ENCODE measurements around the gene LTBR.

The LTBR gene

DNA sequence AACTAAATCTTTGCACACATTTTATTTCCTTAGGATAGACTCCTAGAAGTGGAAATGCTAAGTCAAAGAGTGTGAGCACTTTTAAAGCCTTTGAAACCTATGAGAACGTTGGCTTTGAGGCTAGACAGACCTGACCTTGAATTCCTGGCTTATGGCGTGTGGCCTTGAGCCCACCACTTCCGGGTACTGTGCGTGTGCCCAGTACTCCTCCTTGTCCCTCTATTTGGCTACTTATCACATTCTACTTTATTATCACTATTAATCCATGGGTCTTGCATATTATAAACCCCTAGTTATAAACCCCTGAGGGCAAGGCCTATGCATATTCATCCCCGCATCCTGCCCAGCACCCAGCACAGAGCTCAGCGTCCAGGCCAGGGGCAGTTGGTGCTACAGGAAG is 34.8 kb downstream of the LTBR start:
- H3K36me3 ChIP-seq (replicated peaks in 1 of 2; ENCODE audit: control insufficient read depth in 2 of 2, insufficient read depth in 2 of 2, low read length in 2 of 2), result no peaks in the 10 kb centered on the region
- H3K18ac ChIP-seq (ENCODE audit: low read length), result no peak overlapping the region
- no CpG with 5 or more reads among the region's 6 CpGs for WGBS, 2 donors (ENCODE audit: extremely low coverage in 2 of 2, insufficient read length in 2 of 2, insufficient replicate concordance in 1 of 2)
- no peak overlapping the region for H4K91ac ChIP-seq (ENCODE audit: low read depth, low read length, poor library complexity)
- H3K4me3 ChIP-seq (ENCODE audit: low read length in 2 of 2), result no peak overlapping the region
- H2AK5ac ChIP-seq (ENCODE audit: low read depth, low read length), result no peak overlapping the region
- no peak overlapping the region for H2AFZ ChIP-seq (ENCODE audit: low read length)
- H3K9ac ChIP-seq (ENCODE audit: low read depth, low read length, poor library complexity), result no peak overlapping the region
- H3K27me3 ChIP-seq (ENCODE audit: control insufficient read depth in 3 of 3, insufficient read depth in 3 of 3, low read depth in 1 of 3, low read length in 3 of 3), result peaks cover 0 to 11% (median 0%) of the 10 kb centered on the region in 3 experiments
- peaks cover 0 to 1% of the 10 kb centered on the region in 2 donors for H3K4me1 ChIP-seq (ENCODE audit: control insufficient read depth in 2 of 2, insufficient read depth in 1 of 2, low read depth in 1 of 2, low read length in 2 of 2)
- H2BK12ac ChIP-seq (ENCODE audit: low read length), result no peak overlapping the region
- DNase-seq (ENCODE audit: low spot score), result no peak
- H3K23ac ChIP-seq (ENCODE audit: low read depth, low read length, poor library complexity), result no peak overlapping the region
- H3K27ac ChIP-seq (replicated peaks; ENCODE audit: low read length), result no peak overlapping the region
- no peak overlapping the region for H3K4me2 ChIP-seq (ENCODE audit: insufficient read depth, low read length, poor library complexity, severe bottlenecking)
- H3K9me3 ChIP-seq (replicated peaks in 1 of 2; ENCODE audit: control insufficient read depth in 2 of 2, insufficient read depth in 1 of 2, low read depth in 1 of 2, low read length in 2 of 2), result peaks cover 0 to 7% of the 10 kb centered on the region in 2 donors
- no peak overlapping the region for H2BK15ac ChIP-seq (ENCODE audit: low read length)
- H4K8ac ChIP-seq (ENCODE audit: low read depth, low read length), result no peak overlapping the region
- no peaks in the 10 kb centered on the region for H3K79me1 ChIP-seq (ENCODE audit: low read depth, low read length)
- H2BK5ac ChIP-seq (ENCODE audit: low read length), result no peak overlapping the region
- H2BK120ac ChIP-seq (ENCODE audit: low read depth, low read length), result no peak overlapping the region
- no peak overlapping the region for H3K4ac ChIP-seq (ENCODE audit: low read length)
- no peak overlapping the region for H3K14ac ChIP-seq (ENCODE audit: low read length)

GRCh38 chr12:6420364-6420763 is 36.4 kb downstream of the LTBR start:
- Histone ChIP-seq H2BK120ac (ENCODE audit: low read depth, low read length) (no peak overlapping the region), H3K79me1 (ENCODE audit: low read depth, low read length) (no peaks in the 10 kb centered on the region), H3K4ac (ENCODE audit: low read length) (no peak overlapping the region), H3K23ac (ENCODE audit: low read depth, low read length, poor library complexity) (no peak overlapping the region), H3K9ac (ENCODE audit: low read depth, low read length, poor library complexity) (no peak overlapping the region), H4K8ac (ENCODE audit: low read depth, low read length) (no peak overlapping the region), H3K9me3 (replicated peaks in 1 of 2; ENCODE audit: control insufficient read depth in 2 of 2, insufficient read depth in 1 of 2, low read depth in 1 of 2, low read length in 2 of 2) (peaks cover 0 to 7% of the 10 kb centered on the region in 2 donors), H3K27me3 (ENCODE audit: control insufficient read depth in 3 of 3, insufficient read depth in 3 of 3, low read depth in 1 of 3, low read length in 3 of 3) (peaks cover 0 to 11% (median 0%) of the 10 kb centered on the region in 3 experiments), H3K27ac (replicated peaks; ENCODE audit: low read length) (no peak overlapping the region), H3K18ac (ENCODE audit: low read length) (no peak overlapping the region), H2BK5ac (ENCODE audit: low read length) (no peak overlapping the region), H2AFZ (ENCODE audit: low read length) (no peak overlapping the region), H3K4me3 (ENCODE audit: low read length in 2 of 2) (no peak overlapping the region), H3K14ac (ENCODE audit: low read length) (no peak overlapping the region), H4K91ac (ENCODE audit: low read depth, low read length, poor library complexity) (no peak overlapping the region), H3K36me3 (replicated peaks in 1 of 2; ENCODE audit: control insufficient read depth in 2 of 2, insufficient read depth in 2 of 2, low read length in 2 of 2) (no peaks in the 10 kb centered on the region), H2BK15ac (ENCODE audit: low read length) (no peak overlapping the region), H3K4me2 (ENCODE audit: insufficient read depth, low read length, poor library complexity, severe bottlenecking) (no peak overlapping the region), H3K4me1 (ENCODE audit: control insufficient read depth in 2 of 2, insufficient read depth in 1 of 2, low read depth in 1 of 2, low read length in 2 of 2) (peaks cover 0 to 1% of the 10 kb centered on the region in 2 donors), H2AK5ac (ENCODE audit: low read depth, low read length) (no peak overlapping the region), H2BK12ac (ENCODE audit: low read length) (no peak overlapping the region)
- DNase-seq (ENCODE audit: low spot score), result no peak
- WGBS, 2 donors (ENCODE audit: extremely low coverage in 2 of 2, insufficient read length in 2 of 2, insufficient replicate concordance in 1 of 2), result no CpG with 5 or more reads among the region's 4 CpGs

GRCh38 chr12:6423267-6424007 is 39.5 kb downstream of the LTBR start:
- Histone ChIP-seq H3K9me3 (replicated peaks in 1 of 2; ENCODE audit: control insufficient read depth in 2 of 2, insufficient read depth in 1 of 2, low read depth in 1 of 2, low read length in 2 of 2) (no peaks in the 10 kb centered on the region), H3K27me3 (ENCODE audit: control insufficient read depth in 3 of 3, insufficient read depth in 3 of 3, low read depth in 1 of 3, low read length in 3 of 3) (no peaks in the 10 kb centered on the region), H3K18ac (ENCODE audit: low read length) (peak overlapping the region; percentile 20), H3K14ac (ENCODE audit: low read length) (no peak overlapping the region), H3K36me3 (replicated peaks in 1 of 2; ENCODE audit: control insufficient read depth in 2 of 2, insufficient read depth in 2 of 2, low read length in 2 of 2) (no peaks in the 10 kb centered on the region), H4K8ac (ENCODE audit: low read depth, low read length) (no peak overlapping the region), H3K4me3 (ENCODE audit: low read length in 2 of 2) (no peak overlapping the region), H3K9ac (ENCODE audit: low read depth, low read length, poor library complexity) (no peak overlapping the region), H3K23ac (ENCODE audit: low read depth, low read length, poor library complexity) (no peak overlapping the region), H2BK15ac (ENCODE audit: low read length) (no peak overlapping the region), H3K4me2 (ENCODE audit: insufficient read depth, low read length, poor library complexity, severe bottlenecking) (no peak overlapping the region), H3K27ac (replicated peaks; ENCODE audit: low read length) (no peak overlapping the region), H3K4me1 (ENCODE audit: control insufficient read depth in 2 of 2, insufficient read depth in 1 of 2, low read depth in 1 of 2, low read length in 2 of 2) (peaks cover 1 to 4% of the 10 kb centered on the region in 2 donors), H3K4ac (ENCODE audit: low read length) (no peak overlapping the region), H2AK5ac (ENCODE audit: low read depth, low read length) (no peak overlapping the region), H2BK5ac (ENCODE audit: low read length) (no peak overlapping the region), H2BK12ac (ENCODE audit: low read length) (no peak overlapping the region), H2AFZ (ENCODE audit: low read length) (peak overlapping the region; percentile 72), H4K91ac (ENCODE audit: low read depth, low read length, poor library complexity) (no peak overlapping the region), H2BK120ac (ENCODE audit: low read depth, low read length) (no peak overlapping the region), H3K79me1 (ENCODE audit: low read depth, low read length) (no peaks in the 10 kb centered on the region)
- WGBS, 2 donors (ENCODE audit: extremely low coverage in 2 of 2, insufficient read length in 2 of 2, insufficient replicate concordance in 1 of 2), result no CpG with 5 or more reads among the region's 9 CpGs
- DNase-seq (ENCODE audit: low spot score), result peak; percentile 79

DNA sequence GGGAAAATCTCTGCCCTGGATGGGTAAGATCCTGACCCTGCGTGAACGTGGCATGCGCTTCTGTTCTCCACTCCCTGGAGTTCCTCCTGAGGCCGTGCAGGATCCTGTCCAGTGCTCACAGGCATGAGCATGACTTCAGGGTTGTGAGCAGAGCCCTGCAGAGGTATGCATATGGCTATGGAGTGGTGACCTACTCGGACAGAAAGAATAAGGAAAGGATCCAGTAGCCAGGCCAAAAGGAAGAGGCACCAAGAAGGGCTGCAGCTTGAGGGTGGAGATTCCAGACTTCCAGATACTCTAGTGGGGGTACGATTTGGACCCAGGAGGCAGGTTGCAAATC is 40.0 kb downstream of the LTBR start:
- H3K79me1 ChIP-seq (ENCODE audit: low read depth, low read length), result no peaks in the 10 kb centered on the region
- no peak overlapping the region for H2AK5ac ChIP-seq (ENCODE audit: low read depth, low read length)
- peaks cover 1 to 4% of the 10 kb centered on the region in 2 donors for H3K4me1 ChIP-seq (ENCODE audit: control insufficient read depth in 2 of 2, insufficient read depth in 1 of 2, low read depth in 1 of 2, low read length in 2 of 2)
- no peak overlapping the region for H4K8ac ChIP-seq (ENCODE audit: low read depth, low read length)
- H3K9me3 ChIP-seq (replicated peaks in 1 of 2; ENCODE audit: control insufficient read depth in 2 of 2, insufficient read depth in 1 of 2, low read depth in 1 of 2, low read length in 2 of 2), result no peaks in the 10 kb centered on the region
- H2AFZ ChIP-seq (ENCODE audit: low read length), result peak overlapping the region; percentile 72
- H3K9ac ChIP-seq (ENCODE audit: low read depth, low read length, poor library complexity), result no peak overlapping the region
- H3K36me3 ChIP-seq (replicated peaks in 1 of 2; ENCODE audit: control insufficient read depth in 2 of 2, insufficient read depth in 2 of 2, low read length in 2 of 2), result no peaks in the 10 kb centered on the region
- H3K4me3 ChIP-seq (ENCODE audit: low read length in 2 of 2), result no peak overlapping the region
- no peak overlapping the region for H2BK5ac ChIP-seq (ENCODE audit: low read length)
- no peak overlapping the region for H3K23ac ChIP-seq (ENCODE audit: low read depth, low read length, poor library complexity)
- no CpG with 5 or more reads among the region's 6 CpGs for whole genome bisulfite sequencing, 2 donors (ENCODE audit: extremely low coverage in 2 of 2, insufficient read length in 2 of 2, insufficient replicate concordance in 1 of 2)
- H4K91ac ChIP-seq (ENCODE audit: low read depth, low read length, poor library complexity), result no peak overlapping the region
- H2BK15ac ChIP-seq (ENCODE audit: low read length), result no peak overlapping the region
- H2BK12ac ChIP-seq (ENCODE audit: low read length), result no peak overlapping the region
- H3K4me2 ChIP-seq (ENCODE audit: insufficient read depth, low read length, poor library complexity, severe bottlenecking), result no peak overlapping the region
- H3K18ac ChIP-seq (ENCODE audit: low read length), result peak overlapping the region; percentile 20
- no peak overlapping the region for H3K4ac ChIP-seq (ENCODE audit: low read length)
- H3K14ac ChIP-seq (ENCODE audit: low read length), result no peak overlapping the region
- H2BK120ac ChIP-seq (ENCODE audit: low read depth, low read length), result no peak overlapping the region
- H3K27me3 ChIP-seq (ENCODE audit: control insufficient read depth in 3 of 3, insufficient read depth in 3 of 3, low read depth in 1 of 3, low read length in 3 of 3), result no peaks in the 10 kb centered on the region
- no peak overlapping the region for H3K27ac ChIP-seq (replicated peaks; ENCODE audit: low read length)
- no peak for DNase-seq (ENCODE audit: low spot score)
